ENCODE data around the gene VDAC2.

Gene VDAC2

DNA sequence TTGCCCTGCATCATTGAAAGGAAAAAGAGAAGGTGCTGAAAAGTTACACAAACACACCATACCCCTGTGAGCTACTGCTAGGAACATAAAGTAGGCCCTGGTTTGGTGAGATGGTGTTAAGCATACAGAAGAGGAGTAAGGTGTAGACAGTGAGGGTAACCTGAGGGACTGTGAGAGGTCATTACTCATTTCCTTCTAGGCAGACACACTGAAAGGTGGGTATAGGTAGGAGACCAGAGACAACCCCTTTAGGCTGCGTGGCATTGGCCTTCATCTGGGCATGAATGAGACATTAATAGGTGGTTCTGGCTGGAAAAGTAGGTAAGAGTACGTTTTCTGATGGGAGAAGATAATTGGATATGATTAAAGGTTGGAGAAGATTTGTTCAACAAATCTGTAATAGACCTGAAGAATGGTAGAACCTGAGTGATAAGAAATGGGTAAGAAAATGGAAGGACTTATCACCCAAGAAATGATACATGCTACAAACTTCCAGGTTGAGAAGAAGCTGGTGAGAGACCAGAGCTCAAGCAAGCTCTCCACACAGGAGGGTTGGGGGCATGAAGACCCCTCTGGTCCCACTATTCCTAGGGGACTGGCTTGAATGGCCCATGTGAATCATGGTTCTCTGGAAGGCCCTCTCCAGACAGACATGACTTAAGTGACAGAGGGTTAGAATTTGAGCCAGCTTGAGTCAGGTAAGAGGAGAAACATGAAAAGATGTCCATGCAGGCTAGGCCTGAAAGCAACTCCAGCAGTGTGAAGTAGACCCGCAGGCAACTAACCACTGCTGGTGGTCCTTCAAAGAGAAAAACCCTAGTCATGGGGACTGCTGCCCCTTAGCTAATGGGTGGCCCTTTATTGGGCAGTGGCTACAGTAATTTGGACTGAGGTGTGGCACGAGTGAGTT lies 21.3 kb downstream of the VDAC2 start:
- DNase-seq = no peak

DNA sequence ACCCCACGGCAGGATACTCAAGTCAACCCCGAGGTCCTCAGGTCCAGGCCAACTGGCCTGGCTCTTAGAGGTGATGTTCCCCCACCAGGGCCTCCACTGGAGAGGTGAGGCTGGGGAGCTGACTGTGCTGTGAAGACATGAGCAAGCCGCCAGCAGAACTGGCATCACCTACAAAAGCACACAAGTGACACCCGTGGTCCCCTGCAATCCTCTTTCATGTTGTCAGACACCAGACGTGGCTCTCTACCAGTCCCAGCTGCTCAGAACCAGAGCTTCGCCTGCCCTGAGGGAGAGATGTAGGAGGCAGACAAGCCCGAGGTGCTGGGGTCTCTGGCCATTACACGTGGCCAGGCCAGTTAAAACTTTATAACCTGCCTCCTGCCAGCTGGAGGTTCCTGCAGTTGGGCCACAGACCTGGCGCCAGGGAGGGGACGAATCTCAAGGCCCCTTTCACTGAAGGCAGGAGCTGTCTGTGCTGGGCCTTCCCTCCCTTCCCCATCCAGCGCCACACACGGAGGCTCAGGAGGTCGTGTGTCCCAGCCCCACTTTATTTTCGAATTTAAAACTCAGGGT lies 22.9 kb downstream of the VDAC2 start:
- DNase-seq = peak; percentile 15

DNA sequence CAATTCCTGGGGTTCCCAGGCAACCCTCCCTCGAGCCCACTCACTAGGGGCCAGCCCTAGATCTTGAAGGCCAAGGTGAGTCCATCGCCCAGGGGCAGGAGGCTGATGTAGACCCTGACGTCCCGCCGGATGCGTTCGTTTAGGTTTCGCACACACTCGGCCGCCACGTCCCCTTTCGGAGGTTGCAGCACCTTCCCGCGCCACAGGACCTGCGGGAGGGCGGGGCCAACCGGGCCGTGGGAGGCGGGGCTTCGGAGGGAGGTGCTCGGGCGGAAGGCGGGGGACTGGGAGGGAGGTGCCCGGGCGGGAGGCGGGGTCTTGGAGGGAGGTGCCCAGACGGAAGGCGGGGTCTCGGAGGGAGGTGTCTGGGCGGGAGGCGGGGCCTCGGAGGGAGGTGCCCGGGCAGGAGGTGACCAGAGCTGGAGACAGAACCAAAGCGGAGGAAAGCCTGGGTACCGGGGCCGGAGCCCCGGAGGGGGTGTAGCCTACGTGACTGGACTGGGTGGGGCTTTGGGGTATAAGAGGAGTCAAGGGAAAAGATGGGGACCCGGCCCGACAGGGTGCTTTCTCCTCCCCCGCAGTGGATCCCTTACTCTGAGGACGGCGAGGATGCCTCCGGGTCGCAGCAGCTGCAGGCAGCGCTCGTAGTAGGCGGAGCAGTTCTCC lies 23.6 kb downstream of the VDAC2 start:
- peak; percentile 100 for DNase-seq

- no peak for DNase-seq
Measured at GRCh38 chr10:75234683-75235374, 24.2 kb downstream of the VDAC2 start.

DNA sequence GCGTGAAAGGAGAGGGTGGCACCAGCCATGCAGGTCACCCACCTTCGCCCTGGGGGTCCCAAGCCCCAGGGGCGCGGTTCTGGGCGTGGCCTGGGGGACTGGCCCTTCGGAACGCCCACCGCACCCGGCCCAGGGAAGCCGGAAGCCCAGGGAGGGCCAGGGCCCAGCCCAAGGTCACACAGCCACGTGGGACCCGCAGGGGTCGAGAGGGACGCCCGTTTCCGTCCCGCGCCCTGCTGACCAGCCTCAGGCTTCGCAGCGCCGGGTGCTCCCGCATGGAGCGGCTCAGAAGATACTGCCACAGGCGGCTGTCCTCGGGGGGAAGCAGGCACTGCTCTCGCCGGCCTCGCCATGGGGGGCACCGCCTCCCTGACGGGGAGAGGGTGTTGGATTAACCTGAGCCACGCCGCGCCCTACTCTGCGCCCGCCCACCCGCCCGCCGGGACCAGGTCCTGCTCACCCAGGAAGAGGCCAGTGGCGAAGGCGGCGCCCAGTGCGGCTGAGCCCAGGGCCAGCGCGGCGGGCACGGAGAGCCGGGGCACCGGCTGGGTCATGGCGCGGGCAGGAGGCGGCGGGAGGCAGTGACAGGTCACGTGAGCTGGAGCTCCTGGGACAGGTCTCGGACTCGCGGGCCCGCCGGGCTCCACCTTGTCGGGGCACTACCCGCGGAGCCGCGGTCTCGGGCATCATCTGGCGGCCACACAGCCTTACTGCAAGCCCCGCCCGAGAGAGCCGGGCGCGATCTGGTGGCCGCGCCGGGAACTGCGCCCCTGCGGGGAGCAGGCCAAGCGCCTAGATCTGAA lies 25.0 kb downstream of the VDAC2 start, which contains the start of gene COMTD1:
TSS of gene COMTD1 (minus strand) at position 583 of the 803 bp plus-strand sequence. CDS start at position 554, 29 bp downstream.
- DNase-seq = peak; percentile 98

- no peak for DNase-seq
Measured at GRCh38 chr10:75236178-75236825, 25.7 kb downstream of the VDAC2 start.

DNA sequence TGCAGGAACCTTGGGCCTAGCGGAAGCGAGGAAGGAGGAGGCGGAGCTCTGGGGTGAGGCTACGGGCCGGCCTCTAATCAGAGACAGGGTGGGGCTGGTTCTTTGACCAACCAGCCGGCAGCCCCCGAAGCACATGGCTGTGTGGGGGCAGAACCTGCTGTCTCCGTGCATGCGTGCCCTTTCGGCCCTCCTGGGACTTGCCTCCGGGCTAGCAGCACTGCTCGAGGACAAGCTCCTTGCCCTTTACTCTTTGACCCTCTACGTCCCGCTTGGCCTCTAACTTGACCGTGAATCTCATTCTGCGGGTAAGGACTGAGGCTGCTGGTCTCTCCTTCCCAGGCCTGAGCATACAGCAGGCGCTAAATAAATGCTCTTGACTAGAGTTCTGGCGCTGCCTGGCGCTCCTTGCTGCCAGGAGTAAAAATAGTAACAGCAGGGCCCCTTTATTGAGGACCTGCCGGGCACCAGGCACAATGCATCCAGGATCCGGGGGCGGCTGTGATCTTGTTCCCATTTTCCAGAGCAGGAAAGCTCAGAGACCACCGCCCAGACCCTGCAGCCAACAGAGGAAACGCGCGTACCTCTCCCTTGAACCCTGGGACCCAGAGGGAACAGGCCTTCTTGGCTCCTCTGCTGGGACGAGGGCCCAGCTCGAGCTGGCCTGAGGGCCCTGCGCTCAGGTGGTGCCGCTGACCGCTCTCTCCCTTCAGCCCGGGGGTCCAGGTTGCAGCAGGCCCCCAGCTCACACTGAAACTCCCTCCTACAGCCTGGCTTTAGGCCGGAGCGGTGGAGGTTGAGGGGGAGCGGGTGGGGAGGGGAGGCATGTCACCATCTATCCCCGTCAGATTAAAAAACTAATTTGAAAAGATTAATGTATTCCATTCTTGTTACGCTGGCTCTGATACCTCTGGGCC lies 27.8 kb downstream of the VDAC2 start:
- no peak for DNase-seq

DNA sequence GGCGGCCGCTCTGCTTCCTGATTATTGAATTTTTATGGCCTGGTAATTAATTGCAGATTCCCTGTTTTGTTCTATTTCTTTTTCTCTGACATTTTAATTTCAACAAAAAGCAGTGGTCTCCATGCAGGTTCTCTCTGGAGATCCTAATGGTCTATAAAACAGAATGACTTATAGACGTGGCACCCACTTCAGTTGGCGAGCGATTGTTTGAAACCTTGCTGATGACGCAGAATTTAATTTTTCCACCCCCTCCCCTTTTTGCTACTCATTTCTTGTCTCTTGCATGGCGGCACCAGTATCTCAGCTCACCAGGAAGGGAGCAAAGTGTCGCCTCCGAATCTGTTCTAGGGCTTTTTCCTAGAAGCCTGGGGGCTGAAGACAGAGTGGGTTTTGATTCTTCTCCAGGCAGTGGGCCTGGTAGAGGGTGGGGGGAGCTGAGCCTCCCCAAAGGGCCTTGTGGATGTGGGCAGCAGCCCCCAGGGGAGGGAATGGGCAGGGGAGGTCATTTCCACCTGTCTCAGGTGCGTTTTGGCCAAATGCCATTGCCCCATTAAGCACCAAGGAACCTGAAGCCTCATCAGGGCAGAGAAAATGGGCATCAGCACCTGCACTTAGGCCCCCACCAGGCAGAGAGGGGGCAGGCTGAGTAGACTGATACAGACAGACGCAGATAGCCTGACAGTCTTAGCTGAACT lies 28.6 kb downstream of the VDAC2 start:
- no peak for DNase-seq

DNA sequence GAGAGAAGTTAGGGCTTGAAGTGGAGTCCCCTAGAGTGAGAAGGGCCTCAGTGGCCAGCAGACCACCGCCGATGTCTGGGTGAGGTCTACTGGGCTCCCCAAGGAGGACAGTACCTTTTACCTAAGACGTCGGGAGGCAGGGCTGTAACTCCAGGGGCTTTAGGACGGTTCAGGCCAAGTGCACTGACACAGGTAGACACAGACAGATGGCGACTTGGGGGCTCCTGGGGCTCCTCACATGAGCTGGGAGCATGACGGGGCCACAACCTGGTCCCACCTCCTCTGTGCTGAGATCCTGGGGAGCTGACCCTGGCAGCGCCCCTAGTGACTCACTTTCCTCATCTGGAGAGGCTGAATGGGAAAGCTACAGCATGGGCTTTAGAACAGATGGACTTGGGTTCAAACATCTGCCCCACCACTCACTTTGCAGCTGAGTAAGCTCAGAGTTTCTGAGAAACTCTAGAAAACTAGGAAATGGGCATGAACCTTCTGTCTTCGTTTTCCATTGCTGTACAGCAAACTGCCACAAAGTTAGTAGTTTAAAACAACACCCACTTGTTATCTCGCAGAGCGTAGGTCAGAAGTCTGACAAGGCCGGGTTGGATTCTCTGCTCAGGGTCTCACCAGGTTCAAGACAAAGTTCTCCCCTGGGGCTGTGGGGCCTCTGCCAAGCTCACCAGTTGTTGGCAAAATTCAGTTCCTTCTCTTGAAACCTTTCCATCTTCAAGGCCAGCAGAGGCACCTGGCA lies 29.9 kb downstream of the VDAC2 start:
- DNase-seq = no peak

- no peak for DNase-seq
Measured at GRCh38 chr10:75243426-75243825, 32.8 kb downstream of the VDAC2 start.

- no peak for DNase-seq
Measured at GRCh38 chr10:75244487-75245353, 34.1 kb downstream of the VDAC2 start.

DNA sequence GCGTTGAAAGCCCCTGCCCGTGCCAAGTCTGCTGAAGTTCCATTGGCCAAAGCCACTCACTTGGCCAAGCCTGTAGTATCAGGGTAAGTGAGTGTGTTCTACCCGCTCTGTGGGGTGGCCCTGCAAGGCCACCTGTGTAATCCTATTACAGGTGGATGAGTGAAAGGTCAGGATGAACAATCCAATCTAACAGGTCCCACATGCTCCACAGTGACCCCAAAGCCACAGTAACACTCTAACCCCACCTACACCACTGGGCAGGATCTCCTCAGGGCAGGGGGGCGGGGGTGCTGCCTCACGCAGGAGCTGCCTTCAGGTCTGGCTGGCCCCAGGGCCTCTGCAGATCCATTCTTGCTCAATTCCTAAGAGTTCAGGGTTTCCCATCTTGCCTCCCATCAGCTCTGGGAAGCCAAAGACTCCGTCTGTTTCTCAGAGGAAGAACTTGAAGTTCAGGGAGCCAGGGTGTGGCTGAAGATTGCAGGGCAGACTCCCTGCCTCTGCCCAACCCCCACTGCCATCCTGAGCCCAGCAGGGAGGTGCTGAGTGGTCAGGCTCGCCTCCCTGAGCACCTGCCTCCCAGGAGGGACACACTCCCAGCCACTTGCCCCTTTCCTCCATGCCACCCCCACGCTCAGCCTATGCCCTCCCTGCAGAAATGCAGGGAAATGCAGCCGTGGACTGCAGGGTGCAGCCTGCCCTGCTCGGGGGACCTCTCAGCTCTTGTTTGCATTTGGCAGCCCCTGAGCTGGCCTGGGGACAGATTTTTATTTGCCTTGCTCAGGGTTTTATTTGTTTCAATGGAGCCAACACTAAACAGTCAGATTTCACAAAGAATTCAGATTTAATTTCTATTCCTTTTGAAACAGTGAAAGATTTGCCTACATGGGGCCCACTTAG lies 35.0 kb downstream of the VDAC2 start:
- DNase-seq = no peak

DNA sequence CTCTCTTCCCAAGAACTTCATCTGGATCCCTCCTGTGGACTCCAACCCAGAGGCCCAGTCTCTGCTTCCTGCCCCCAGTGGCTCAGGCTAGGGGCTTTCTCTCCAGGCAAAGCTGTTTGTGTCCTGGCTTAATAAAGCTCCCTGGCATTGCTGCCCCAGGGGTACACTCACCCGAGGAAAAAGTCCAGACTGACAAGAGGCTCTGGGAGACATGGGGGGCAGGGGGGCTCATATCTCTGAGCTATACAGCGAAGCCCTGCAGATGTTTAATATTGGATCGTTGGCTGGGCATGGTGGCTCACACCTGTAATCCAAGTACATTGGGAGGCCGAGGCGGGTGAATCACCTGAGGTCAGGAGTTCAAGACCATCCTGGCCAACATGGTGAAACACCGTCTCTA lies 35.9 kb downstream of the VDAC2 start:
- DNase-seq = no peak

GRCh38 chr10:75247797-75248196 lies 37.2 kb downstream of the VDAC2 start:
- no peak for DNase-seq

- no peak for DNase-seq
Measured at GRCh38 chr10:75250934-75251333, 40.3 kb downstream of the VDAC2 start.

GRCh38 chr10:75253281-75254220 lies 43.0 kb downstream of the VDAC2 start:
- no peak for DNase-seq
